T-helper 2 cell treated with Interferon-gamma antibody and Interleukin-4, amounts not matched to agents 100 ng/mL and 5 ng/mL, for 36 hours (primary cell): ENCODE data around the gene ATP6V0D1. TPM values are rescaled to one million over a fixed set of nuclear protein-coding genes. Genes with fewer than 3 reads are reported as not detected.

ENCODE experiments used
- intact Hi-C: fragments of 100-400 bp; cut with micrococcal nuclease; formaldehyde crosslinking; loops from one replicate; pipeline ENCODE4 v1.15.1; 2023
- total RNA-seq: library from RNA; stranded (reverse); gene quantifications from 2 replicates; pipeline ENCODE4 v1.2.3, GENCODE V29; 2022

The ATP6V0D1 gene
- total RNA-seq, 1 donor from 2014 or later, result 59.6 TPM

GRCh38 chr16:67445913-67446907 is 34.7 kb downstream of the ATP6V0D1 start:
- intact Hi-C loops, result no loop called here

- intact Hi-C loops, result no loop called here
Measured at GRCh38 chr16:67445441-67445912, 35.5 kb downstream of the ATP6V0D1 start.

GRCh38 chr16:67445126-67445426 is 35.9 kb downstream of the ATP6V0D1 start:
- intact Hi-C loops, result no loop called here

DNA sequence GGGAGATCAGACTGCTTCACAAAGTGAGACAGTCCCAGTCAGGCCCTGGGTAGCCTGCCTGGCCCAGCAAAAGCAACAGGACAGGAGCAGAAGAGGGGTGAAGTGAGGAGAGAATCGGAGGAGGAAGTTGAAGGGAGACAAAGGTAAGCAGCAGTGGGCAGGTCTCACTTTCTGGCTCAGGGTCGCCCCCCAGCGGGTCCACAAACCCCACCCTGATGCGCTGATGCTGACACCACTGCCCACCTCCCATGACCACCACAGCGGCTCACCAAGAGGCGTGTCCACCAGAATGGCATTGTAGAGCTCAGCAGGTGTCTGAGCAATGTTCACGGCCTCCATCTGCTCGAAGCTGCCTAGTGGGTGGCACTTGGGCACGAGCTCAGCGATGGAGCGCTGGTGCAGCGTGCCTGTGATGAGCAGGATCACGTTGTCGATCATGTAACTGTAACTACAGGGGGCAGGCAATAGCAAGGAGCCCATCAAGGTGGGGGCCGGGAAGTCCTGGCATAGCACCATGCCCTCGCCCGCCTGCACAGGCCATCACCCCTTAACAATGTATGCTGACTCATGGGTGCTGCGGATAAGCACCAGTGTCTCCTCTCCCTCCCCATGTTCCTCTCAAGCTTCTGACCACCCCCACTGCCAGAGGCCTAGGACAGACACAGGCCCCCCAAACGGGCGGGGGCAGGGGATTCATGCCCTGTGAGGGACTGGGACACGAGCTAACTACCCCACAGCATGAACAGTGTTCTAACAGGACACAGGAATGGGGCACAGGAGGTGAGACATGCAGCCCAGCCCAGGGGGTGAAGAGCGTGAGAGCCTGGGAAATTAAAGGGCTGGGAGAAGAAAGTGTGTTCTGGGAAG is 36.5 kb downstream of the ATP6V0D1 start:
- intact Hi-C loops, result no loop called here

GRCh38 chr16:67443265-67443664 is 37.7 kb downstream of the ATP6V0D1 start:
- intact Hi-C loops, result no loop called here

DNA sequence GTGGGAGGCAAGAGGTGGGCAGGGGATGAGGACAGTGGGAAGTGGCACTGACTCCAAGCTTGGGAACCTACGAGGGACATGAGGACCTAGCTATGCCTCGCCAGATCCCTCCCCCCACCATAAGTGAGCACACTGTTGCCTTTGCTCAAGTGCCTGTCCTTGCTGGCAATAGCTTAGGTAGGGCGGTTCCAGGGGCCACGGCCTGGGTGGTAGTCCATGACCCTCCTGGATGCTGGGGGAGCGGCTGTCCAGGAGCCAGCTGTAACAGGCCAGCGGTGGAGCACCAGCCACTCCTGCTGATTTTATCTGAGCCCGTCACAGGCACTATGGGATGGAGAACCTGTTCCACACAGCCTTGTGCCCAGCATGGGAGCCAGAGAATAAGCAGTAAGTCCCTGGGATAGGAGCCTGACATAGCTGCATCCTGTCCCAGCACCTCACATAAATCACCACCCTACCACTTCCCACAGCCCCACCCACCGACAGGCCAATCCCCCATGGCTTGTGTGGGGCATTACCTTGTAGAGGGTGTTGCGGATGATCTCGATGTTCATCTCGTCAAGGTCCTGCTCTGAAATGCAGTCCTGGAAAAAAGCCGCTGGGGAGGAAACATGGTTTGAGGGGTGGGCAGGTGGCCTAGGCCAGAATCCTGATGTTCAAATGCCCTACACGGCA is 38.2 kb downstream of the ATP6V0D1 start:
- intact Hi-C loops, result no loop called here

- intact Hi-C loops, result no loop called here
Measured at GRCh38 chr16:67441907-67442306, 39.0 kb downstream of the ATP6V0D1 start.

- intact Hi-C loops, result no loop called here
Measured at GRCh38 chr16:67441271-67441753, 39.6 kb downstream of the ATP6V0D1 start.

DNA sequence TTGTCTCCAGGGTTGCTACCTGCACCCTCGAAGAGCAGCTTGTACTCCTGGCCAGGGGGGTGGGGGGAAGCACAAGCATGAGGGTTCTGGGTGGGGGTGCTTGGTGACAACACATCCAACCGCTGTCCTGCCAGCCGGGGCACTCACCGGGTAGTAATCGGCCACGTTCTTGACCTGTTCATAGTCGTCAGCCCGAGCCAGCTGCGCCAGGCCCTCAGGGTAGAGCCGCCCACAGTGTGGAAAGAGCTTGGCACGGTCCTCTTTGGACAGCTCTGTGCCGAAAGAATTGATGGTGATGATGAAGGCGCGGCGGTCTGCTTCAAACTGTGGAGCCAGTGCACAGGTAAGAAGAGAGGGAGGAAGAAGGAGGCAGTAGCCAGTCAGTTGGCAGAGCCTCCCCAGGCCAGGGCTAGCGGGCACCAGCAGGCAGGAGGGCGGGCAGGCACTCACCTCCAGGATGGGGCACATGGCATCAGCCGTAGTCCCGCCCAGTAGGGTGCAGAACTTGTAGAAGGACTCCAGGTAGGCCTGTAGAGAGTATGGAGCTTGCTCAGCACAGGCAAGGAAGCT is 42.0 kb downstream of the ATP6V0D1 start:
- intact Hi-C loops, result no loop called here

GRCh38 chr16:67438098-67438791 is 42.7 kb downstream of the ATP6V0D1 start:
- intact Hi-C loops, result no loop called here

- intact Hi-C loops, result no loop called here
Measured at GRCh38 chr16:67437513-67437912, 43.4 kb downstream of the ATP6V0D1 start.

- intact Hi-C loops, result no loop called here
Measured at GRCh38 chr16:67436640-67437193, 44.2 kb downstream of the ATP6V0D1 start.

DNA sequence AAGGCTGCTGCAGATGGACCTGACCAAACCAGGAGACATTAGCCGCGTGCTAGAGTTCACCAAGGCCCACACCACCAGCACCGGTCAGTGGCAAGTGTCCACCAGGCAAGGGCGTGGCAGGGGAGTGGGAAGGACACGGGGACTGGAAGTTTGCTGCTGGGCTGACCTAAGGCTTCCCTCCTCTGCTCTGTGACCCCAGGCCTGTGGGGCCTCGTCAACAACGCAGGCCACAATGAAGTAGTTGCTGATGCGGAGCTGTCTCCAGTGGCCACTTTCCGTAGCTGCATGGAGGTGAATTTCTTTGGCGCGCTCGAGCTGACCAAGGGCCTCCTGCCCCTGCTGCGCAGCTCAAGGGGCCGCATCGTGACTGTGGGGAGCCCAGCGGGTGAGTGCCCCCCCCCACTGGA is 45.2 kb downstream of the ATP6V0D1 start:
- intact Hi-C loops, result no loop called here

GRCh38 chr16:67433131-67433719 is 47.7 kb downstream of the ATP6V0D1 start:
- intact Hi-C loops, result no loop called here

- intact Hi-C loops, result no loop called here
Measured at GRCh38 chr16:67432506-67432890, 48.5 kb downstream of the ATP6V0D1 start.

GRCh38 chr16:67431775-67432505 is 49.0 kb downstream of the ATP6V0D1 start:
- intact Hi-C loops, result no loop called here

DNA sequence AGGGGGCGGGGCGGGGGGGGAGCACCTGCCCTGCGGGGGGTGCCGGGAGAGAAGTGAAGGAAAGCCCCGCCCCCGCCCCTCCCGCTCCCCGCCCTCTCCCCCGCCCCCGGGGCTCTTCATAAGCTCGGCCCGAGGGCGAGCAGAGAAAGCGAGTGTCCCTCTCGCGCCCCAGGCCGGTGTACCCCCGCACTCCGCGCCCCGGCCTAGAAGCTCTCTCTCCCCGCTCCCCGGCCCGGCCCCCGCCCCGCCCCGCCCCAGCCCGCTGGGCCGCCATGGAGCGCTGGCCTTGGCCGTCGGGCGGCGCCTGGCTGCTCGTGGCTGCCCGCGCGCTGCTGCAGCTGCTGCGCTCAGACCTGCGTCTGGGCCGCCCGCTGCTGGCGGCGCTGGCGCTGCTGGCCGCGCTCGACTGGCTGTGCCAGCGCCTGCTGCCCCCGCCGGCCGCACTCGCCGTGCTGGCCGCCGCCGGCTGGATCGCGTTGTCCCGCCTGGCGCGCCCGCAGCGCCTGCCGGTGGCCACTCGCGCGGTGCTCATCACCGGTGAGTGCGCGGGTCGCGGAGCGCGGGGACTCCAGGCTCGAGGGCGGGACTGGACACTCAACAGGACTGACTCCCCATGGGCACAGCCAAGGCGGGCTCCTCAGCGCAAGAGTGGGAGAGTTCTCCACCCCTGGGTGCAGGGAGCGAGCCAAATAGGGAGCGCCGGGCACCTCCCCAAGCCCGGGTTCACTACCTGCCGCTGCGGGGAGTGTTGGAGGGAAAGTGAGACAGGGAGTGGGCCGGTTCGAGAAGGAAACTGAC is 49.8 kb downstream of the ATP6V0D1 start, which contains the start of gene HSD11B2:
HSD11B2 (plus strand) TSS at position 145 of the 798 bp plus-strand sequence; CDS start at position 273, 128 bp downstream.
- intact Hi-C loops, result no loop called here

DNA sequence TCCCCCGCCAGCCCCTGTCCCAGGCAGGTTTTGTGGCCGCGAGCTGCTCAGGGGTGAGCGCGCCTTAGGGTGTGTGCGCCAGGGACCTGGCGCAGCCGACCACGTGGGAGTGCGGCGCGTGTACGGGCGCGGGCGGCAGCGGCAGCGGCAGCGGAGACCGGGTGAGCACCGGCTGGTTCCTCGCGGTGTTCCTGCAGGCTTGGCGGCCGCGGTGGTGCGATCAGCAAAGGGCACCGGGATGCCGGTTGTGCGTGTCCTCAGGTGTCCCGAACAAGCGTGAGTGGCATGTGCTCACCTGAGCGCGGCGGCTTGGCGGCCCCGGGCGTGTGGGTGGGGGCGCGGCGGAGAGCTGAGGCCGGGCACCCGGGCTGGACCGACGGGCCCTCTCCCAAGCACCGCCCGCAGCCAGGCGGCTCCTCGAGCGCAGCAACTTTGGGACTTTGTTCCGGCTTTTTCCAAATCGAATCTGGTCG is 50.4 kb downstream of the ATP6V0D1 start:
- intact Hi-C loops, result no loop called here
